Adrenal gland (tissue), 5 donors: ENCODE measurements around the gene RYR2.

Experiments
- CTCF ChIP-seq, 6 experiments: fragments of 450-650 bp in 4 of 6; fragments of 200-600 bp in 2 of 6; sonication (generic) in 1 of 6; IDR thresholded peaks; 1 replicate in 5 of 6; 2 replicates in 1 of 6; pipeline versions ENCODE4 v1.5.1 to v1.8.0; 2016 to 2021; ENCODE audit warnings: antibody characterized with exemption in 6 of 6, mild to moderate bottlenecking in 2 of 6, moderate library complexity in 1 of 6
- POLR2A ChIP-seq, 2 donors: fragments of 450-650 bp; IDR thresholded peaks; one replicate each; pipeline ENCODE4 v1.6.1; 2017; ENCODE audit warnings: antibody characterized with exemption in 2 of 2, mild to moderate bottlenecking in 2 of 2, moderate library complexity in 1 of 2
- donor health status: DM: no; HTN: no; CAD: no.

GRCh38 chr1:237226177-237226944, 184.4 kb downstream of the RYR2 start:
- TF ChIP-seq CTCF (IDR thresholded peaks at IDR 0.05): no peak
- TF ChIP-seq POLR2A (IDR thresholded peaks at IDR 0.05): no peak
